Measurements from ENCODE around the gene CLCN3. TPM values are rescaled to one million over a fixed set of nuclear protein-coding genes. Genes with fewer than 3 reads are reported as not detected.
"Not testable (repeated sequence)": the region's sequence is repeated elsewhere in the genome, so short reads cannot be mapped to it uniquely, and the experiment has no call there.

The CLCN3 gene
- total and polyA plus RNA-seq, 4 donors, result 9.5 to 58.6 (median 22.5) TPM

GRCh38 chr4:169766741-169767140, 146.4 kb downstream of the CLCN3 start:
- H3K9me3 ChIP-seq (ENCODE audit: control insufficient read depth in 4 of 4, low read length in 3 of 4), result no peaks in the 10 kb centered on the region
- no peaks in the 10 kb centered on the region for H3K36me3 ChIP-seq (ENCODE audit: control insufficient read depth in 4 of 4, insufficient read depth in 3 of 4, low read depth in 1 of 4, low read length in 3 of 4)
- no peaks in the 10 kb centered on the region for H3K4me1 ChIP-seq (ENCODE audit: control insufficient read depth in 4 of 4, insufficient read depth in 4 of 4, low read length in 3 of 4)
- TF ChIP-seq SP1 (IDR thresholded peaks at IDR 0.05) (no peak), NR2F2 (IDR thresholded peaks at IDR 0.05) (no peak), FOXA1 (IDR thresholded peaks at IDR 0.05) (no peak), JUND (IDR thresholded peaks at IDR 0.05) (no peak), HNF4G (IDR thresholded peaks at IDR 0.05) (no peak), YY1 (IDR thresholded peaks at IDR 0.05) (no peak), ZBTB33 (IDR thresholded peaks at IDR 0.05) (no peak), MAX (IDR thresholded peaks at IDR 0.05) (no peak), ATF3 (IDR thresholded peaks at IDR 0.05) (no peak), TAF1 (conservative IDR thresholded peaks at IDR 0.05) (no peak), REST (IDR thresholded peaks at IDR 0.05) (no peak)
- WGBS, result 78% methylated on average over 3 of the region's 3 CpGs
- no peak overlapping the region for H3K4me3 ChIP-seq (ENCODE audit: low read depth in 1 of 3, low read length in 3 of 3)
- H3K9ac ChIP-seq (ENCODE audit: low read depth in 1 of 2, low read length in 2 of 2), result no peak overlapping the region
- no peaks in the 10 kb centered on the region for H3K27me3 ChIP-seq (ENCODE audit: control insufficient read depth in 4 of 4, insufficient read depth in 4 of 4, low read length in 3 of 4)
- DNase-seq (ENCODE audit: low spot score), result no peak
- H3K27ac ChIP-seq (ENCODE audit: low read depth in 1 of 2, low read length in 2 of 2), result no peak overlapping the region

GRCh38 chr4:169768385-169768784, 148.0 kb downstream of the CLCN3 start:
- no peak for DNase-seq (ENCODE audit: low spot score)
- no peaks in the 10 kb centered on the region for H3K36me3 ChIP-seq (ENCODE audit: control insufficient read depth in 4 of 4, insufficient read depth in 3 of 4, low read depth in 1 of 4, low read length in 3 of 4)
- no peaks in the 10 kb centered on the region for H3K4me1 ChIP-seq (ENCODE audit: control insufficient read depth in 4 of 4, insufficient read depth in 4 of 4, low read length in 3 of 4)
- no peak overlapping the region for H3K4me3 ChIP-seq (ENCODE audit: low read depth in 1 of 3, low read length in 3 of 3)
- no peak overlapping the region for H3K9ac ChIP-seq (ENCODE audit: low read depth in 1 of 2, low read length in 2 of 2)
- no peak overlapping the region for H3K27ac ChIP-seq (ENCODE audit: low read depth in 1 of 2, low read length in 2 of 2)
- no peaks in the 10 kb centered on the region for H3K27me3 ChIP-seq (ENCODE audit: control insufficient read depth in 4 of 4, insufficient read depth in 4 of 4, low read length in 3 of 4)
- WGBS, result 90% methylated on average over 3 of the region's 3 CpGs
- no peaks in the 10 kb centered on the region for H3K9me3 ChIP-seq (ENCODE audit: control insufficient read depth in 4 of 4, low read length in 3 of 4)
- TF ChIP-seq GABPA (IDR thresholded peaks at IDR 0.05 in 1 of 2, conservative IDR thresholded peaks at IDR 0.05 in 1 of 2) (no peak), RAD21 (IDR thresholded peaks at IDR 0.05) (no peak)

- Histone ChIP-seq H3K9me3 (ENCODE audit: control insufficient read depth in 4 of 4, low read length in 3 of 4) (no peaks in the 10 kb centered on the region), H3K27me3 (ENCODE audit: control insufficient read depth in 4 of 4, insufficient read depth in 4 of 4, low read length in 3 of 4) (peaks cover 0 to under 1% (median 0%) of the 10 kb centered on the region in 4 donors), H3K27ac (ENCODE audit: low read depth in 1 of 2, low read length in 2 of 2) (no peak overlapping the region), H3K4me1 (ENCODE audit: control insufficient read depth in 4 of 4, insufficient read depth in 4 of 4, low read length in 3 of 4) (peaks cover 0 to 7% (median 4%) of the 10 kb centered on the region in 4 donors), H3K36me3 (ENCODE audit: control insufficient read depth in 4 of 4, insufficient read depth in 3 of 4, low read depth in 1 of 4, low read length in 3 of 4) (no peaks in the 10 kb centered on the region), H3K9ac (ENCODE audit: low read depth in 1 of 2, low read length in 2 of 2) (no peak overlapping the region), H3K4me3 (ENCODE audit: low read depth in 1 of 3, low read length in 3 of 3) (no peak overlapping the region)
- TF ChIP-seq HNF4A (conservative IDR thresholded peaks at IDR 0.05) (no peak), TAF1 (conservative IDR thresholded peaks at IDR 0.05) (no peak), NR2F2 (IDR thresholded peaks at IDR 0.05) (no peak), YY1 (IDR thresholded peaks at IDR 0.05) (no peak)
- DNase-seq (ENCODE audit: low spot score), result no peak
Observed at GRCh38 chr4:169770416-169770815, 150.0 kb downstream of the CLCN3 start.

- H3K4me1 ChIP-seq (ENCODE audit: control insufficient read depth in 4 of 4, insufficient read depth in 4 of 4, low read length in 3 of 4); H3K27ac ChIP-seq (ENCODE audit: low read depth in 1 of 2, low read length in 2 of 2); H3K4me3 ChIP-seq (ENCODE audit: low read depth in 1 of 3, low read length in 3 of 3); H3K9ac ChIP-seq (ENCODE audit: low read depth in 1 of 2, low read length in 2 of 2); DNase-seq (ENCODE audit: low spot score); H3K36me3 ChIP-seq (ENCODE audit: control insufficient read depth in 4 of 4, insufficient read depth in 3 of 4, low read depth in 1 of 4, low read length in 3 of 4); H3K9me3 ChIP-seq (ENCODE audit: control insufficient read depth in 4 of 4, low read length in 3 of 4); H3K27me3 ChIP-seq (ENCODE audit: control insufficient read depth in 4 of 4, insufficient read depth in 4 of 4, low read length in 3 of 4): not testable (repeated sequence)
- 88% methylated on average over 11 of the region's 11 CpGs for WGBS
Observed at GRCh38 chr4:169771556-169772080, 151.2 kb downstream of the CLCN3 start.
